Upper lobe of left lung (tissue), 4 donors: ENCODE measurements around the gene MLF2.

Experiments
- POLR2A ChIP-seq, 4 donors: fragments of 450-650 bp; IDR thresholded peaks; one replicate each; pipeline ENCODE4 v1.5.1; 2016 to 2017; ENCODE audit warnings: antibody characterized with exemption in 4 of 4, mild to moderate bottlenecking in 2 of 4
- POLR2AphosphoS5 ChIP-seq, 2 donors: sonication (generic); formaldehyde crosslinking; IDR thresholded peaks; one replicate each; pipeline ENCODE4 v1.5.1; 2017; ENCODE audit warnings: antibody characterized with exemption in 2 of 2
- TF ChIP-seq, protein P1 (sequence below), 6 experiments: fragments of 450-650 bp in 4 of 6; fragments of 200-600 bp in 2 of 6; sonication (generic) in 2 of 6; IDR thresholded peaks; one replicate each; pipeline ENCODE4 v1.5.1; 2016 to 2019; ENCODE audit warnings: antibody characterized with exemption in 6 of 6

DNA sequence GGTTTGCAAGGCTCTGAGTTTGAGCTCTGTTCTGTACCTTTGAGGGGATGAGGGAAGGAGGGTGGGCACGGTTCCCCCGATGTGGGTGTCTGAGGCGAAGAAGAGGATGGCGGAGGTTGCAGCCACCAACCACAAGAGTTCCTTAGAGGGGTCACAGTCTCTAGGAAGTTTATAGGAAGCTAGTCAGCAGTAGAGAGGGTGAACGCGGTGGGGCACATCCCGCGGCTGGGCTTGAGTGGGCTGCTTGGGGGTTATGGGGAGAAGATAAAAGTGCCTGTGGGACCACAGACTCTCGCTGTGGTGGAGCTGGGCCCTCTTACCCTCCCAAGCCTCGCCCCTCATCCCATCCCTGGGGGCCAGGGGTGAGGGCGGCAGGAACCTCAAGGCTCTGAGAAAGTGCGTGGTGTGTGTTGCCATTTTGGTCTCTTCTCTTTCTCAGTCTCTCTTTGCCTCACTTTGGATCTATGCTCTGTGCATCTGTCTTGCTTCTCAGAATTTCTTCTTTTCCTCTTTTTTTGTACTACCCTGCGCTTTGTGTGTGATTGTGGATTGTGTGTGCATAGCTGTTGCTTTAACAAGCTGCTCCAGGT, 39.1 kb upstream of the MLF2 start:
- TF ChIP-seq, protein P1, sequence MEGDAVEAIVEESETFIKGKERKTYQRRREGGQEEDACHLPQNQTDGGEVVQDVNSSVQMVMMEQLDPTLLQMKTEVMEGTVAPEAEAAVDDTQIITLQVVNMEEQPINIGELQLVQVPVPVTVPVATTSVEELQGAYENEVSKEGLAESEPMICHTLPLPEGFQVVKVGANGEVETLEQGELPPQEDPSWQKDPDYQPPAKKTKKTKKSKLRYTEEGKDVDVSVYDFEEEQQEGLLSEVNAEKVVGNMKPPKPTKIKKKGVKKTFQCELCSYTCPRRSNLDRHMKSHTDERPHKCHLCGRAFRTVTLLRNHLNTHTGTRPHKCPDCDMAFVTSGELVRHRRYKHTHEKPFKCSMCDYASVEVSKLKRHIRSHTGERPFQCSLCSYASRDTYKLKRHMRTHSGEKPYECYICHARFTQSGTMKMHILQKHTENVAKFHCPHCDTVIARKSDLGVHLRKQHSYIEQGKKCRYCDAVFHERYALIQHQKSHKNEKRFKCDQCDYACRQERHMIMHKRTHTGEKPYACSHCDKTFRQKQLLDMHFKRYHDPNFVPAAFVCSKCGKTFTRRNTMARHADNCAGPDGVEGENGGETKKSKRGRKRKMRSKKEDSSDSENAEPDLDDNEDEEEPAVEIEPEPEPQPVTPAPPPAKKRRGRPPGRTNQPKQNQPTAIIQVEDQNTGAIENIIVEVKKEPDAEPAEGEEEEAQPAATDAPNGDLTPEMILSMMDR (IDR thresholded peaks at IDR 0.05): no peak
- no peak for TF ChIP-seq POLR2AphosphoS5 (IDR thresholded peaks at IDR 0.05)
- no peak for TF ChIP-seq POLR2A (IDR thresholded peaks at IDR 0.05)
